NCI-H2107 treated with DMSO at 0.1 percent for 48 hours (cell line): ENCODE measurements around the gene EMC9.

Source experiments
- DNase-seq: peaks from one replicate; lab custom pipeline; 2025; ENCODE audit not compliant: unreplicated experiment; lab: John Stamatoyannopoulos, UW

EMC9 gene

GRCh38 chr14:24132061-24132685 lies 9.2 kb downstream of the EMC9 start:
- DNase-seq = peak; percentile 68

DNA sequence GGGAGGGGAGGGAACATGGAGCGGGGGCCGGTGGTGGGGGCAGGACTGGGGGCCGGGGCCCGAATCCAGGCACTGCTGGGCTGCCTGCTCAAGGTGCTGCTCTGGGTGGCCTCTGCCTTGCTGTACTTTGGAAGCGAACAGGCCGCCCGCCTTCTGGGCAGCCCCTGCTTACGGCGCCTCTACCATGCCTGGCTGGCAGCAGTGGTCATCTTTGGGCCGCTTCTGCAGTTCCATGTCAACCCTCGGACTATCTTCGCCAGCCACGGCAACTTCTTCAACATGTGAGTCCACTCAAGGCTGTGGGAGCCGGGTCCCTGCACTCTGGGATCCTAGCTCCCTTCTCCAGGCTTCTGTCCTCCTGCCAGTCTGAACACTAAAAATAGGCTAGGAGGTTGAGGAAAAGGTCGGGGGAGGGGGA lies 9.8 kb downstream of the EMC9 start:
- no peak for DNase-seq

GRCh38 chr14:24130717-24131548 lies 10.5 kb downstream of the EMC9 start:
- no peak for DNase-seq

GRCh38 chr14:24130380-24130716 lies 11.0 kb downstream of the EMC9 start, which contains the start of gene FITM1:
Gene FITM1, plus strand, starts transcription at chr14:24130659. Its CDS starts 905 bp downstream, at chr14:24131564.
- DNase-seq = no peak

GRCh38 chr14:24129410-24129998 lies 11.9 kb downstream of the EMC9 start:
- no peak for DNase-seq

DNA sequence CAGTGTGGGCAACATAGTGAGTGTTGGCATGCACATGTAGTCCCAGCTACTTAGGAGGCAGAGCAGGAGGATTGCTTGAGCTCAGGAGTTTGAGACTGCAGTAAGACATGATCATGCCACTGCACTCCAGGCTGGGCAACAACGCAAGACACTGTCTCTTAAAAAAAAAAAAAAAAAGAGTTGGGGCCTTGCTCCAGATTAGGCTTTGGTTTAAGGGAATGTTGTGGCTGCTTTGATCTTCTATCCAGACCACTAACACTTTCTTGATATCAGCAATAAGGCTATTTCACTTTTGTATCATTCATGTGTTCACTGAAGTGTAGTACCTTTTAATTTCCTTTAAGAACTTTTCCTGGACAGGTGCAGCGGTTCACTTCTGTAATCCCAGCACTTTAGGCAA lies 13.7 kb downstream of the EMC9 start:
- no peak for DNase-seq

DNA sequence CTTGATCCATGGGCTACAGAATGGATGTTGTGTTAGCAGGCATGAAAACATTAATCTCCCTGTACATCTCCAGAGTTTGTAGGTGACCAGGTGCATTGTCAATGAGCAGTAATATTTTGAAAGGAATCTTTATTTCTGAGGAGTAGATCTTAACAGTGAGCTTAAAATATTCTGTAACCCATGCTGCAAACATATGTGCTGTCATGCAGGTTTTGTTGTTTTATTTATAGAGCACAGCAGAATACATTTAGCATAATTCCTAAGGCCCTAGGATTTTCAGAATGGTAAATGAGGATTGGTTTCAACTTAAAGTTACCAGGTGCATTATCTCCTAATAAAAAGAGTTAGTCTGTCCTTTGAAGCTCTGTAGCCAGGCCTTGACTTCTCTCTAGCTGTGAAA lies 14.5 kb downstream of the EMC9 start:
- DNase-seq = no peak

DNA sequence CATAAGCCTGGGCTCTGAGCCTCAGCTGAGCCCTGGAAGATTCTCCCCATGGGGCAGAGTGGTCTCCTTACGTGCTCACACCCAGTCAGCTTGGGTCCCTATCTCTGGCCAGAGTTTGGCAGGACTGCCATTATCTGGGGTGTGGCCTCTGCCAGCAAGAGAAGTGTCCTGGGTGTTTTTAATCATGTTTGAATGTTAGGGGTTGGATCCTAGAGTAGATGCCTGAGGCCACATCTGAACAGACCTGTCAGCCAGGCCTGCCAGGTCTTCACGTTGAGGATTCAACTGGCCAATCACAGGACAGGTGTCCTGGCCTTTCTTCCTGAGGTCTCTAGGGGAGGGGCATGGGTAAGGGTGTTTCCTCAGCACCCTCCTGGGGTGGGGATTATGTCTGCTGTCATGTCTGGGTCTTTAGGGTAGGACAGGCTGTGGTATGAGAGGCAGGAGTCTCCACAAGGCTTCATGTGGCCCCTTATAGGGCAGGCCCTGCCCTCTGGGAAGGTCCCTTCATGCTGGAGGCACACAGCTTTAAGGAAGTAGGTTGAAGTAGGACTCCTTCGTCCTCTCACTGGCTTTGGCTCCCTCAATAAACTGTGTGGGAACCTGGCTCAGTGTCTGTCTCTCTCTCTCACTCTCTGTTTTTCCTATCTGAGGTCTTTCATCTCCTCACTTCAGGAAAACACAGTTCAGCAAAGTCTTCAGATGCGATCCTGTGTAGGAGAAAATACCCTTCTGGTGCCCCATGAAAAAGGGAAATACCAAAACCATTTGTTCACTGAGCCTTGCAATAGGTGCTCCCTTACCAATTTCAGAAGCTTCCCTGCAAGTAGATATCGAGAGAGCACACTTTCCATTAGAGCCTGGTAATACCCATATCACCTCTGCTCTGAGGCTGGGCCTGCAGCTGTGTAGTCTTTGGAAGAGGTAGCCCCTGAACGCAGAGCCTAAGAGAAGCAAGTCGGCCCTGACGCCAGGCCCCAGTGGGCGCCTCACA lies 17.7 kb downstream of the EMC9 start:
- no peak for DNase-seq

DNA sequence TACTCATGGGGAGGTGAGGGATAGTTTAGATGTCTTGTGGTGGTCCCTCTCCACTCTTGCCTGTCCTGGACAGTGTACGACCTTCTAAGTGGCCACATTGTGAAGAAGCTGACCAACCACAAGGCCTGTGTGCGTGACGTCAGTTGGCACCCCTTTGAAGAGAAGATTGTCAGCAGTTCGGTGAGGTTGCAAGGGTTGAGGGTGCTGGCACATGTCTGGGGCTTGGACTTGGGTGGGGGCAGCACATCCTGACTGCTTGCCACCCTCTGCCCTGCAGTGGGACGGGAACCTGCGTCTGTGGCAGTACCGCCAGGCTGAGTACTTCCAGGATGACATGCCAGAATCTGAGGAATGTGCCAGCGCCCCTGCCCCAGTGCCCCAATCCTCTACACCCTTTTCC lies 18.5 kb downstream of the EMC9 start:
- DNase-seq = no peak

GRCh38 chr14:24122416-24122815 lies 19.0 kb downstream of the EMC9 start:
- no peak for DNase-seq

DNA sequence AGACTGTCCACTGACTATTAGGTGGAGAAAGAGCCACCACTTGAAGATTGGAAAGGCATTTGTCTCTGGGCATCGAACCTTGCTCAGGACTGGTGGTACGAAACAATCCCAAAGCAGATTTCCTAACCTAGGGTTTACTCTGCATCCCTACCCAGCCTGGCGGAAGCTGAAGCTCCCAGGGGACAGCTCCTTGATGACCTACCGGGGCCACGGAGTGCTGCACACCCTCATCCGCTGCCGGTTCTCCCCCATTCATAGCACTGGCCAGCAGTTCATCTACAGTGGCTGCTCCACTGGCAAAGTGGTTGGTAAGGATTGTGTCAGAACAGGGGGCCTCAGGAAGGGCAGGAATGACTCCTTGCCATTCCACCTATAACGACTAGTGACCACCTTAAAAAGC lies 20.2 kb downstream of the EMC9 start:
- DNase-seq = no peak

DNA sequence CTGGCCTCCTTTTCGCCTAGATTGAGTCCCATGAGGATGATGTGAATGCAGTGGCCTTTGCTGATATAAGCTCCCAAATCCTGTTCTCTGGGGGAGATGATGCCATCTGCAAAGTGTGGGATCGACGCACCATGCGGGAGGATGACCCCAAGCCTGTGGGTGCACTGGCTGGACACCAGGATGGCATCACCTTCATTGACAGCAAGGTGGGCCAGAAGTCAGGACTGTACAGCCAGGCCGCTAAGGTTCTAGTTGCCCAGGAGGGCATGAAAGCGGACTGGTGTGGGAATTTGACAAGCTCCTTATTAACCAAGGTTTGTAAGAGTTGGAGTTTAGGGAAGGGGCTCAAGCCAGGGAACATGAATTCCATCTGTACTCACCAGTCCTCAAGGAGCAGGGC lies 21.7 kb downstream of the EMC9 start:
- no peak for DNase-seq

- DNase-seq = no peak
These were observed 24.2 kb downstream of the EMC9 start for GRCh38 chr14:24117179-24117578.

GRCh38 chr14:24116128-24116814 lies 25.1 kb downstream of the EMC9 start:
- no peak for DNase-seq

- no peak for DNase-seq
These were observed 25.8 kb downstream of the EMC9 start for GRCh38 chr14:24115422-24116127.

- peak; percentile 100 for DNase-seq
These were observed 26.6 kb downstream of the EMC9 start, which contains the start of the genes DCAF11 and NRL for GRCh38 chr14:24114532-24115421. Gene DCAF11, plus strand, starts transcription at chr14:24114777. Its CDS starts 818 bp downstream, at chr14:24115595. Gene NRL, minus strand, starts transcription at chr14:24114949. Its CDS starts 32,101 bp downstream, at chr14:24082848.

- peak; percentile 91 for DNase-seq
These were observed 27.4 kb downstream of the EMC9 start for GRCh38 chr14:24113801-24114531.

DNA sequence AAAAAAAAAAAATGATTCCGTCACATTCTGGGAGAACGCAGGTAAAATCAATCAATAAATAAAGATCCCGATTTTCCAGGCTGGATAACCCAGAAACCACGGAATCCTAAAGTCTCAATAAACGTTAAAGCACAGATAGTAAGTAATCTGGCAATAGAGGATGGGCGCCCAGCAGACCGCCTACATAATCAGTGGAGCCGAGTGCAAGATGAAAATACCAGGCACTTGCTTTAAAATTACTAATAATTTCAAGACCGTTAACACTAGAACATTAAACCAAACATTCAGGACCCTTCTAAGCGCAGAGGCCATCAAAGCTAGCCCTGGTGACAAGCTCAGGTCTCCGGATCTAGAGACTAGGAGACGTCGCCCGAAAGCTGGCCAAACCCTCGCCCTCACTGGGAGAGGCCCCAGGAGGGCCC lies 28.0 kb downstream of the EMC9 start:
- no peak for DNase-seq
